Medulla oblongata (tissue), 1 donor: ENCODE data around the gene MIAT.
A peak's percentile ranks its signal among the peaks of the same experiment; 100 is the strongest.
"Not testable (repeated sequence)": the region's sequence is repeated elsewhere in the genome, so short reads cannot be mapped to it uniquely, and the experiment has no call there.

Source experiments
- DNase-seq: peaks from one replicate; pipeline ENCODE4 v3.0.0-alpha.2; 2015; ENCODE audit errors: extremely low spot score

MIAT gene

DNA sequence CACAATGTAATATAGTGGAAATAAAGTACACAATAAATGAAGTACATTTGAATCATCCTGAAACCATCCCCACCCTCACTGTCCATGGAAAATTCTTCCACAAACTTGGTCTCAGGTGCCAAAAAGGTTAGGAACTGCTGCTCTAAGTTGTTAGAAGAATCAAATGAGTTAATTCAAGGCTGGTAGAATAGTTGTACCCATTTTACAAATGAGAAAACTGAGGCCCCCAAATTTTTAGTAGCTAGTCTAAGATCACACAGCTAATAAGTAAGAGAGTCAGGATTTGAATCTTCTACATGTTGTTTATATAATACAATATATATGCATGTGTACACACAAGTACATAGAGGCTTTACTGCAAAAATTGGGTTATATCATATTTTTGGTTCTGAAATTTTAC lies 43.1 kb downstream of the MIAT start:
- no peak for DNase-seq

DNA sequence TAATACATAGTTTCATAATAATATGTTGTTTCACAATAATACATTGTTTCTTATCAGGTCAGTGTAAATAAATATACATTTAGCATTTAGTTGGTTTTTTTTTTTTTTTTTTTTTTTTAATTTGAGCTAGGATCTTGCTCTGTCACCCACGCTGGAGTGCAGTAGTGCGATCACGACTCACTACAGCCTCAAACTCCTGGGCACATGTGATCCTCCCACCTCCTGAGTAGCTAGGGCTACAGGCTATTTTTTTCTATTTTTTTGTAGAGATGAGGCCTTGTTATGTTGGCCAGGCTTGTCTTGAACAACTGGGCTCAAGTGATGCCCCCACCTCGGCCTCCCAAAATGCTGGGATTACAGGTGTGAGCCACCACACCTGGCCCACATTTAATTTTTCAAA lies 43.5 kb downstream of the MIAT start:
- no peak for DNase-seq

DNA sequence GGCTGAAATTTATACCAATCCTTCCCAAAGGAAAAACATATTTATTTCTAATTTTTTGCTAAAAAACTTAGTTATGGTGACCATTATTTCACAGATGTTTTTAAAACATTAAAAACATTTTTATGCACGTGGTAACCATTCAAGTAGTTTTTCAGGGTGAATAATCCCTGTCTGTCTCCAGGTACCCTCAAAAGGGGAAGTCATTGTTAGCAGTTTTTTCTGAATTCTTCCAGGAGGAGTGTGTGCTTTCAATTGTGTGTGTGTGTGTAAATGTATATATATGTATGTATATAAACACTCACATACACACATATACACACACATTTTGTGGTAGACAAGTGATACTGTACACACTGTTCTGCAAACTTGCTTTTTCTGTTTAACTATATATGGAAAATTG lies 43.9 kb downstream of the MIAT start:
- no peak for DNase-seq

DNA sequence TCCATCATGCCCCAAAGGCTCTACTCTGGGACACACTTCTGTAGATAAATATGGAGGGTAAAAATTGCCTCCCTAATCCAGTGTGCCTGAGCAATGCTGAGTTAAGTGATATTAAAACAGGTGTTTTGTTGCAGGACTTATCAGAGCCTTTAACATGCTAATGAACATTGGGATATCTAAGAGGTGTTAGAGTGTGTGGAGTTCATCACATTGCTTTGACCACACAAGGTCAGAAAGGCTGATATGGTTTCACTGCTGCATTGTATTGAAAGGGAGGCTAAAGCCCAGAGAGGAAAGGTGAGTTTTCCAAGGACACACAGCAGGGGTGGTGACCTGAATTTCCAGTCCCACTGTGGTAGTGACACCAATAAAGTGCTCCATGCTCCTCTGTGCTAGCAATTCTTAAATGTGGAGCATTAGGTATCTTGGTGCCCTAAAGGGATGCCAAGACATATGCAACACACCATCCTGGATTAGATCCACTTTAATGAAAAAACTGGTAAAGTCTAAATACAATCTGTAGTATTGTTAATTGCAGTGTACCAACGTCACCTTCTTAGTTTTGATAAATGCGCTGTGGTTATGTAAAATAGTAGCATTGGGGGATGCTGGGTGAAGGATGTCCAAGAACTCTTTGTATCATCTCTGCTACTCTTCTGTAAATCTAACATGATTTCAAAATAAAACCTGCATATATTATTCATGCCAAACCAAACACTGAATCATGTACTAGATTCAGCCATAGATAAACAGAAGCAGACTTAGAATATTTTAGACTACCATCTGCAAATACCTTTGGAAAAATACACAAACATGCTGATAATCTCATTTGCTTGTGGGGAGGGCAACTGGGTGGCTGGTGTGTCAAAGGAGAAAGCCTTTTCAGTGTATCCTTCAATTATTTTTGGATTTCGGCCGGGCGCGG lies 45.8 kb downstream of the MIAT start:
- no peak for DNase-seq

DNA sequence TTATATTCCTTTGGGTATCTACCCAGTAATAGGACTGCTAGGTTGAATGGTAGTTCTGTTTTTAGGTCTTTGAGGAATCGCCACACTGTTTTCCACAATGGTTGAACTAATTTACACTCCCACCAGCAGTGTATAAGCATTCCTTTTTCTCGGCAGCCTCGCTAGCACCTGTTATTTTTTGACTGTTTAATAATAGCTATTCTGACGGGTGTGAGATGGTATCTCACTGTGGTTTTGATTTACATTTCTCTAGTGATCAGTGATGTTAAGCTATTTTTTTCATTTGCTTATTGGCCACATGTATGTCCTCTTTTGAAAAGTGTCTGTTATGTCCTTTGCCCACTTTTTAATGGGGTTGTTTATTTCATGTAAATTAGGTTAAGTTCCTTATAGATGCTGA lies 48.0 kb downstream of the MIAT start:
- not testable (repeated sequence) for DNase-seq

DNA sequence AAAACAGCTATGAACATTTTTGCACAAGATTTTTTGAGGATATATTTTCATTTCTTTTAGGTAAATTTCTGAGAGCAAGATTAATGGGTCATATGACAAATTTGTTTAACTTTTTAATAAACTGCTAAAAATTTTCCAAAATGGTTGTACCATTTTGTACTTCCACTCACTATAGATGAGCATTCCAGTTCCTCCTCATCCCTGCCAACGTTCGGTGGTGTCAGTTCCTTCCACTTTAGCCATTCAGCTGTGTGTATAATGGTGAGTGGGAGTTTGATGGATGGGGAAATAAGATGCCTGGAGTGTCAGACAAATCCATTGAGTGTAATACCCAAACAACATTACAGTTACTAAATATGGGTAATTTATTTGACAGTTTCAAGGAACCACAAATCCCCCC lies 49.7 kb downstream of the MIAT start:
- no peak for DNase-seq

DNA sequence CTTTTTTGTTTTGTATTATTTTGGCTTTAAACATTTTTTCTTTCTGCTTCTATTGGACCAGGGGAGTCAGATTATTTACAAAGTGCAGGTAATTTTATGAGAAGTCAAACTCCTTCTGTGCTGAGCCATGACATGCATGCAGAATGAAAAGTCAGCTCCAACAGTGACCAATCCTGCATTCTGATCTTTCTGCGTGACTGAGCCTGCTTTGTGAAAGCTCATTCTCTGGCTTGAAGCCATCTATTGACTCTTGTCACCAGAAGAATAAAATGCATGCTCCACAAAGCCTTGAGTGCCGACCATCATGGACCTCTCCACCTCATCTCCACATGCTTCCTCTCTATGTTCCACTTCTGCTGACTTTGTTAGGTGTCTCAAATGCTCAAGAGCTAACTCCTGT lies 50.2 kb downstream of the MIAT start:
- peak; percentile 6 for DNase-seq

DNA sequence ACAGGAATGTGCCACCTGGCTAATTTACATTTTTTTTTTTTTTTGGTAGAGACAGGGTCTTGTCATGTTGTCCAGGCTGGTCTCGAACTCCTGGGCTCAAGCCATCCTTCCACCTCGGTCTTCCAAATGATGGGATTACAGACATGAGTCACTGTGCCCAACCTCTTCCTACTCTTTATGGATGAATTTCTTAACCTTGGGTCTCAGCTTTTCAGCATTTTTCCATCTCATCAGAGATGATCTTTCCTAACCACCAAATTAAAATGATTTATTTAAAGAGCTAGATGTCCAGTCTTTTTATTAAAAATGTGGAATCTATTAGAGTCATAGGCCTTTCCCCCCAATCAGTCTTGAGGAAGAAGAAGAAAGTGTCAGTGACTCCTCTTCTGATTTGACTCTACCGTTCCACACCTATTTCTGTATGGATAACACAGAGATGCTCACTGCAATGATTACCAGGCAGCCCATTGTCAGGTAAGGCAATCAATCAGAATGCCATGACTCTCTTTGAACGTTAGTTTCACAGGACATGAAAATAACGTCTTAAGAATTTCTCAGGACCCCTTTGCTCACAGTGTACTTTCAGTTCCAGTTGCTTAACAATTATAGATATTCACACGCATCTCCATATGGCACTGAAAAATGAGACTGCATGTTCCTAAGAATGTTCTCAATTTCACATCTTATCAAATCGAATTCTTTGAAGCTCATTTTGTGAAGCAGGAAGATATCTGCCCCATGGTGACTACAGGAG lies 51.0 kb downstream of the MIAT start:
- DNase-seq, result no peak

DNA sequence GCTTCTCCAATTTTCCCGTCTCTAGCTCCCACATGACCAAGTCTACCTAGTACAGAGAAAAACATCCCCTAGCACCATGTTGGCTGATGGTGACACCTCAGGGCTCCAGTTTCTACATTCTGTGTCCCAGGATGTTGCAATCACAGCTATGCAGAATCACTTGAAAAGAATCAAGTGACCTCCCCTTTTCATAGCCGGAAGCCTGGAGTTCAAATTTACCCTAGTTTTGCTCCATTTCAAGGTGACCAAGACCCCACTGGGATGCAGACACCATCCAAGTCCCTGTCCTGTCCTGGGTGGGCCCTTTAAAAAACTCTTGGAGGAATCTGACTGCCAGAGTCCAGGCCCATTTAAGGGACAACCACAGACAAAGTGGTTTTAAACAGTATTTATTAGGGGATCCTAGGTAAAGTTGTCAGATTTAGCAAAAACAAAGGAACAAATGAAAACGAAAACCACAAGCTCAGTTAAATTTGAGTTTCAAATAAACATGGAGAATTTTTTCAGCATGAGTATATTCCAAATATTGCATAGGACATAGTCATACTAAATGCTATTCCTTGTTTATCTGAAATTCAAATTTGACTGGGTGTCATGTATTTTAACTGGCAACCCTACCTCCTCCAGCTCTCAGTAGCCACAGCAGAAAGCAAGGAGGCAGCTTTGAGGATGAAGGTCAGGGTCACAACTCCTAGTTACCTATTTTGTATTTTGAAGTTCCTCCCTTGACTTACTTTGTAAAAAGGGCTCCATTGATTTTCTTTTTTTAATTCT lies 52.4 kb downstream of the MIAT start:
- DNase-seq, result no peak

DNA sequence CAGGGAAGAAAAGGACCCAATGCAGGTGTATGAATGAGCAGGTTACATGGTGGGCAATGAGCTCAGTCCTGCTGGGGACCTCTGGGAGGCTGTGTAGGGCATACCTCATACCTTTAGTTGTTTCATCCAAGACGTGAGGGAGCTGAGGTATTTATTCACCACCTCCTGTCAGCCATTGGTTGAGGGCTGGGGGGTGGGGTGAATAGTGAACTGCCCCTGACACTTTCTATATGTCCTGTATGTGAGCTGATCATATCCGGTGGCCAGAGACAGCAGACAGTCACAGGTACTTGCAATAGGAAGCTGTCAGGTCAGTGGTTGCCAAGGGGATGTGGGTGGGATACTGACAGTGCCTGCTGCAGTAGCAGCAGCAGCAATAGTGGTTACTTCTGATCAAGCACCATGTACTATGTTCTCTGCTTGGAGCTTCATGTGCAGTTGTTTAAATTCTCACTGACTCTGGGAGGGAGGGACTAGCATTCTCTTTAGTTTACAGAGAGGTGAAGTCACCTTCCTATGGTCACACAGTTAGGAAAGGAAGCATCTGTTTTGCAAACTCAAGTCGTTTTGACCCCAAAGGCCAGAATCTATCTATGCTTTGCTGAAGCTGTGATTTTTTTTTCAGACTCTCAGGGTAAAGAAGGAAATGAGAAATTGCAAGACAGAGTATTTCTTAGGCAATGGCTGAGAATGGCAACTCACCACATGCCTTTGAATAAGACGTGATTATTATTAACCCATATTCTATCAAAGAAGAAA lies 54.0 kb downstream of the MIAT start:
- DNase-seq, result no peak

DNA sequence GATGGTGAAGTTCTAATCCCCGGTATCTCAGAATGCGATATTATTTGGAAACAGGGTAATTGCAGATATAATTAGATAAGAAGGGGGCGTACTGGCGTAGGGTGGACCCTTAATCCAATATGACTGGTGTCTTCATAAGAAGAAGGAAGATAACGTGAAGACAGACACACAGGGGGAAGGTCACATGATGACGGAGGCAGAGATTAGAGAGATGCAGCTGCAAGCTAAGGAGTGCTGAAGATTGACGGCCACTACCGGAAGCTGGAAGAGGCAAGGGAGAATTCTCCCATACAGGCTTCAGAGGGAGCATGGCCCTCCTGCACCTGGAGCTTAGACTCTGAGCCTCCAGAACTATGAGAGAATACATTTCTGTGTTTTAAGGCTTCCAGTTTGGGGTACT lies 54.8 kb downstream of the MIAT start:
- DNase-seq, result no peak

DNA sequence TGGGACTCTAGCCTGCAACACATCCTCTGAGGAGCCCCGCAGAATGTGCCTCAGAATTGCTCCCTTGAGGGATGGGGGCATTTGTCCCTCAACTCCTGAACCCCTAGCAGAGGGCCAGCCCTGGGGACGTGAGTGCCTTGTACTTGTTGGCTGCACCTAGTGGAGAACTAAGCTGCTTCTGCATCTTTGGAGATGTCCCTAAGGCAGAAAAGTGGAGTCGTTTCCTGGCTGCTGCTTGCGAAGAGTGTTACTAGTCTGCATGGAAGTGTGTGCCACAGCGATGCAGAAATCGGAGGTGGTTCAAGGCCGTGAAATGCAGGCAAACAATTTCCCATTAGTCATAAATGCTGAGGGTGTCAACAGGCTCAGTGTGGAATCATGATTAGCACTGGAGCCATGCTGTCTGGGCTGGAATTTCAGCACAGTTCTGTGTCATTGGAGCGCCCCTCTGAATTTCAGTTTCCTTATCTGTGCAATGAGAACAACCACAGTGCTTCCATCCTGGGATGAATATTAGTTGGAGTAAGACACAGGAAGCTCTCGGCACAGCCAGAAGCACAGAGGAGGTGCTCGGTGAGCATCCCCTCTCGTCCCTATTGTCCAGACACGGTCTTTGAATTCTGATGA lies 56.5 kb downstream of the MIAT start:
- DNase-seq, result no peak

DNA sequence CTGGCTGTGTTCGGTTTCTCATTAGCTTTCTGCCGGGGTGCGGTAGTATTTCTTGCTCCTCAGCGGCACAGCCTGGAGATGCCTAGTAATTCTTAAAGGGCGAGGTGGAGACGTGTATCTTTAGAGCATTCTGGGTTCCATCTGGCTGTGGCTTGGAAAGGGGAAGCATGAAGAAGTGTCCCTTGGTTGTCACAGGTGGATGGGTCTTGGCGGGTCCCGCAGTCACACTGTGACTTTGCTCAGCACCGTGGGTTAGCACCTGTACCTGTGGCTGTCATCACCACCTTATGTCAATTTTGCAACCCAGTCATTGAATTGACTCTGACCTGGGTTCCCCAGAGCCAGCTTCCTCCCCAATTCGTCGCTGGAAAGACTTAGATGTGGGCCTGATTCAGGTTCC lies 57.6 kb downstream of the MIAT start:
- no peak for DNase-seq

DNA sequence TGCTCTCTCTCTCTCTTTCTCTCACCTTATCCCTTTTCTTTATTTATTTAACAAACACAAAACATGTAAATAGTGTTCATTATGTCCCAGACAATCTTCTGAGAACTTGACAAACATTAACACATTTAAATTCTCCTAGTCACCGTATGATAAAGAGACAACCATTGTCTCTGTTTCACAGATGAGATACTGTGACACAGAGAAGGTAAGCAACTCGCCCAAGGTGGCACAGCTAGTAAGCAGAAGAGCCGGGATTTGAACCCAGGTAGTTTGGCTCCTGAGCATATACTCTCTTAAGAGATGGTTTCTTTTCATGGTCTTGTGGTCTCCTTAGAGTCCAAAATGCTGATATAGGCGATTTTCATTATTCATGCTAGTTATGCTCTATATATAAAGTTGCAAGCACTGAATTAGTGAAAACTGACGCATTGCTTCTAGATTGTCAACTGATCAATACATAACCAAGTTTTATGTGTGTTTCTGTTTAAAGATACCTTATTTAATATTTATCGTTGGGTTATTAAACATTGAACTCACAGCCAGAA lies 58.1 kb downstream of the MIAT start:
- DNase-seq, result no peak

DNA sequence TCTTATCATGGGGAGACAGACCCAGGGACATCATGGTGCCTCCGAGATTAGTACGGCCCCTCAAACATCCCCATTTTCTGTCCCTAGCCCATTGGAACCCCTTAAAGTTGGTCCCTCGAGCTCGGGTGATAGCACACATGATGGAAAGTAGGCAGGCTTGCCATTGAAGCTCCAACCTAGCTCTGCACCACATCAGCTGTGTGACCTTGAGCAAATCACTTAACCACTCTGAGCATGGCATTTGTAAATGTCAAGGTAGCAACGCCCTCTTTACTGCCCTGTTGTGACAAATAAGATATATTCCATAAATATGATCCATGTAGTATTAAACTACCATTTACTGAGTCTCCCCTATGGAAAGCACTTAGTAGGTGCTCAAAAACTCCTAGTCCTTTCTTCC lies 61.1 kb downstream of the MIAT start:
- no peak for DNase-seq

DNA sequence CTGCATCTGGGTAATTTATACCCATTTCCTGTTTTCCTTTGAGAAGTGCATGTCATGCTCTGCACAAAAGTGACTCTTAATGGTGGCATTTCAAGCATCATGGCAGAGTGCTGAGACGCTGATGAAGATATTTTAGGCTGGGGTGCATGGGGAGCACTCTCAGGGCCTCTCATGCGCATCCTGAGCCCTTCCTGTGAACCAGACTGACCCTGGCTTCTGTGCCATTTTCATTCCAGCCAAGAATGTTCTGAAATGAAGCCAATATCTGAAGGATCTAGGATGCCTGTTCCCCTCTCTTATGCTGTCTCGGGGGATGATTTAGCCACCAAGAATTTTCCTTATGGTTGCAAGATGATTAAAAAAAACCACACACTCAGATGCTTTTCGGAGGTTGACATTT lies 61.5 kb downstream of the MIAT start:
- no peak for DNase-seq

DNA sequence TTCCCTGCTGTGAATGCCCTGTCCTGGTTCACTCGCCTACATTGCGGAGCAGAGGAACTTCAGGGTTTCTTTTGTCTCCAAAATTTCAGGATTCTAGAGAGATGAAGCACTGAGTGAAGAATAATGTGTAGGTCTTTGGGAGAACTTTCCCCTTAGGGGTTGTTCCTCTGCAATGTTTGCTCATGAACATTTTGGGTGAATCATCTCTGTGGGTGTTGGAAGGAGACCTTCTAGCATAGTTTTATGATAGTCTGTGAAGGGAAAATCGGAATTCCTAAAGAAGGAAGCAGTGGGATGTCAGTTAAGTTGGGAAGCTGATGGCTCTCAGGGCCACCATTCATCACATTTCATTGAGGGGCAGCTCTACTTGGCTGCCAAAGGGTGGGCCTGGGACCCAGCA lies 64.8 kb downstream of the MIAT start:
- no peak for DNase-seq

DNA sequence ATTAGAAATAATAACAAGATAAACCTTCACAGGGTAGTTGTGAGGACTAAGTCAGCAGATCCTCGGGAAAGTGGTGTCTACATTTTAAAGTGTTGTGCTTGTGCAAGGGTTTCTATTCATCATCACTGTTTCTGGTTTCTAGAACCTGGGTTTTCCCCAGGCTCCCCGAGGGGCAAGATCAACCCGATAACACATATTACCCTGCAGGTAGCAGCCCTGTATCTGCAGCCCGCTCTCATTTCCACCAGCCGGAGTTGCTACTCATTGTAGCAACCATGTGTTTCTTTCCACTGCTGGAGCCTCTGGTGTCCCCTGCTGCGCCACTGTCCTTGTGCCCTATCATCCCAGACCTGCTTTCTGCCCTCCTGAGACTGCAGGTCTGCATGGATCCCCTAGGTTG lies 67.0 kb downstream of the MIAT start:
- DNase-seq, result no peak

DNA sequence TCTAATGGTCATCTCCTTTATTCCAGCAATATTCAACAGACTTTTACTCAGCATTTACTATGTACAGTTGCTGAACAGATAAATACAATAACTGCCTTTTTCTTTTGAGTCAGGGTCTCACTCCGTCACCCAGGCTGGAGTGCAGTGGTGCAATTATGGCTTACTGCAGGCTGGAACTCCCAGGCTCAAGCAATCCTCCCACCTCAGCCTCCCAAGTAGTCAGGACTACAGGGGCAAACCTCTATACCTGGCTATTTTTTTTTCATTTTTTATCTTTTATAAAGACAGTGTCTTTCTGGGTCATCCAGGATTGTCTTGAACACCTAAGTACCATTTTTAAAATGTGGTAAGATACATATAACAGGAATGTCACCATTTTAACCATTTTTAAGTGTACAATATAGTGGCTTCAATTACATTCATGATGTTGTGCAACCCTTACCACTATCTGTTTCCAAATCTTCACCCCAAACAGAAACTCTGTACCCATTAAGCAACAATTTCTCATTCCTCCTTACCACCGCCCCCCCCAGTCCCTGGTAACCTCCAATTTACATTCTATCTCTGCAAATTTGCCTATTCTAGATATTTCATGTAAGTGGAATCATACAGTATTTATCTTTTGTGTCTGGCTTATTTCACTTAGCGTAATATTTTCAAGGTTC lies 67.8 kb downstream of the MIAT start:
- DNase-seq, result no peak
